Articular chondrocyte of knee joint (primary cell): ENCODE measurements around the gene GRM3. TPM values are rescaled to one million over a fixed set of nuclear protein-coding genes. Genes with fewer than 3 reads are reported as not detected.

ENCODE experiments used
- total RNA-seq: library from RNA; depleted of rRNA; stranded (reverse); fragments of >200 nt; gene quantifications from 2 replicates; pipeline ENCODE4 v1.2.3, GENCODE V29; 2012

The GRM3 gene
- total RNA-seq = not detected in 2 replicates

GRCh38 chr7:86643561-86644281 is at the start of gene GRM3:
TSS of gene GRM3 (plus strand) at chr7:86643909. CDS start at chr7:86765146, 121,237 bp downstream.

